ENCODE measurements around the gene FRAS1. TPM values are rescaled to one million over a fixed set of nuclear protein-coding genes. Genes with fewer than 3 reads are reported as not detected.

Gene FRAS1
- total and polyA plus RNA-seq, 12 donors, result 0.20 to 2.3 (median 0.84) TPM

GRCh38 chr4:78138252-78138651 lies 81.1 kb downstream of the FRAS1 start:
- H3K27ac ChIP-seq, result no peak overlapping the region

GRCh38 chr4:78143634-78144033 lies 86.5 kb downstream of the FRAS1 start:
- H3K9me3 ChIP-seq (replicated peaks in 1 of 3), result no peaks in the 10 kb centered on the region
- no peak overlapping the region for H3K4me3 ChIP-seq
- no peaks in the 10 kb centered on the region for H3K4me1 ChIP-seq (replicated peaks in 1 of 2)
- H3K27me3 ChIP-seq, result no peaks in the 10 kb centered on the region
- H3K36me3 ChIP-seq (replicated peaks in 1 of 2), result no peaks in the 10 kb centered on the region
- no peak for DNase-seq
- WGBS, 4 donors, result 87 to 100% (median 94%) methylated on average over 2 of the region's 2 CpGs
- no peak overlapping the region for H3K27ac ChIP-seq
- intact Hi-C loops (cut with DNase I), result no loop called here
- TF ChIP-seq POLR2A (IDR thresholded peaks at IDR 0.05) (no peak), CTCF (IDR thresholded peaks at IDR 0.05) (no peak)

More at GRCh38 chr4:78138252-78138651, 81.1 kb downstream of the FRAS1 start:
- DNase-seq, result no peak
- Histone ChIP-seq H3K36me3 (replicated peaks in 1 of 2) (no peaks in the 10 kb centered on the region), H3K4me1 (replicated peaks in 1 of 2) (no peaks in the 10 kb centered on the region), H3K27me3 (no peaks in the 10 kb centered on the region), H3K4me3 (no peak overlapping the region), H3K9me3 (replicated peaks in 1 of 3) (no peaks in the 10 kb centered on the region)
- WGBS, 4 donors, result 50 to 76% (median 64%) methylated on average over 3 of the region's 3 CpGs
- TF ChIP-seq CTCF (IDR thresholded peaks at IDR 0.05), result no peak
- no peak for TF ChIP-seq POLR2A (IDR thresholded peaks at IDR 0.05)
- intact Hi-C loops (cut with DNase I), result no loop called here

- Histone ChIP-seq H3K36me3 (replicated peaks in 1 of 2) (no peaks in the 10 kb centered on the region), H3K27me3 (no peaks in the 10 kb centered on the region), H3K27ac (no peak overlapping the region), H3K4me3 (no peak overlapping the region), H3K9me3 (replicated peaks in 1 of 3) (no peaks in the 10 kb centered on the region), H3K4me1 (replicated peaks in 1 of 2) (no peaks in the 10 kb centered on the region)
- 88 to 93% (median 90%) methylated on average over 4 of the region's 4 CpGs for WGBS, 4 donors
- intact Hi-C loops (cut with DNase I), result no loop called here
- no peak for TF ChIP-seq CTCF (IDR thresholded peaks at IDR 0.05)
- TF ChIP-seq POLR2A (IDR thresholded peaks at IDR 0.05), result no peak
- no peak for DNase-seq
Observed at GRCh38 chr4:78145008-78145407, 87.9 kb downstream of the FRAS1 start.

- Histone ChIP-seq H3K4me3 (no peak overlapping the region), H3K36me3 (replicated peaks in 1 of 2) (no peaks in the 10 kb centered on the region), H3K9me3 (replicated peaks in 1 of 3) (no peaks in the 10 kb centered on the region), H3K27ac (no peak overlapping the region), H3K4me1 (replicated peaks in 1 of 2) (no peaks in the 10 kb centered on the region), H3K27me3 (no peaks in the 10 kb centered on the region)
- no peak for DNase-seq
- TF ChIP-seq POLR2A (IDR thresholded peaks at IDR 0.05), result no peak
- no peak for TF ChIP-seq CTCF (IDR thresholded peaks at IDR 0.05)
- WGBS, 4 donors, result 73 to 81% (median 80%) methylated on average over 10 of the region's 10 CpGs
- intact Hi-C loops (cut with DNase I), result no loop called here
Observed at GRCh38 chr4:78145622-78146021, 88.5 kb downstream of the FRAS1 start.
